DOHH2 (cell line): Measurements from ENCODE around the gene IVL.

Experiments
- H3F3A ChIP-seq: fragments of 200-600 bp; sonication (generic), shearing (Covaris generic); 2 replicates; pipeline ENCODE4 v1.6.0; 2016; ENCODE audit warnings: antibody characterized with exemption, mild to moderate bottlenecking; ENCODE audit not compliant: control insufficient read depth, insufficient read depth
- H3K27ac ChIP-seq: fragments of 200-600 bp; sonication (generic); 2 replicates; pipeline ENCODE4 v1.5.1; 2014; ENCODE audit warnings: low read depth, mild to moderate bottlenecking, low read length, moderate library complexity
- H3K27me3 ChIP-seq: fragments of 200-600 bp; sonication (generic); 2 replicates; pipeline ENCODE4 v1.6.1; 2014; ENCODE audit warnings: mild to moderate bottlenecking, low read length, mixed read lengths; ENCODE audit not compliant: control insufficient read depth
- H3K36me3 ChIP-seq: fragments of 200-600 bp; sonication (generic); 2 replicates; pipeline ENCODE4 v1.6.1; 2014; ENCODE audit warnings: mild to moderate bottlenecking, low read length, moderate library complexity, mixed read lengths; ENCODE audit not compliant: control insufficient read depth
- H3K4me1 ChIP-seq: fragments of 200-600 bp; sonication (generic); 2 replicates; pipeline ENCODE4 v1.6.1; 2014; ENCODE audit warnings: mild to moderate bottlenecking, low read length, mixed read lengths; ENCODE audit not compliant: control insufficient read depth
- H3K4me2 ChIP-seq: fragments of 200-600 bp; sonication (generic); 2 replicates; pipeline ENCODE4 v1.6.0; 2014; ENCODE audit warnings: mild to moderate bottlenecking, low read length, moderate library complexity
- H3K4me3 ChIP-seq: fragments of 200-600 bp; sonication (generic); 2 replicates; pipeline ENCODE4 v1.5.1; 2014; ENCODE audit warnings: mild to moderate bottlenecking, low read length, mixed read lengths
- H3K79me2 ChIP-seq: fragments of 200-600 bp; sonication (generic); 2 replicates; pipeline ENCODE4 v1.6.1; 2014; ENCODE audit warnings: mild to moderate bottlenecking, low read length, mixed read lengths; ENCODE audit not compliant: control insufficient read depth
- H3K9me2 ChIP-seq: fragments of 200-600 bp; sonication (generic); replicated peaks from 2 replicates; pipeline ENCODE4 v1.6.1; 2014; ENCODE audit warnings: mild to moderate bottlenecking, low read length, mixed read lengths; ENCODE audit not compliant: control insufficient read depth
- H3K9me3 ChIP-seq: fragments of 200-600 bp; sonication (generic); 2 replicates; pipeline ENCODE4 v1.6.1; 2014; ENCODE audit warnings: antibody characterized with exemption, low read length, mixed read lengths; ENCODE audit not compliant: control insufficient read depth, insufficient read depth
- H4K20me1 ChIP-seq: fragments of 200-600 bp; sonication (generic); 2 replicates; pipeline ENCODE4 v1.6.0; 2014; ENCODE audit warnings: low read depth, mild to moderate bottlenecking, antibody characterized with exemption, low read length, moderate library complexity; ENCODE audit not compliant: control insufficient read depth, insufficient read depth
- CTCF ChIP-seq: fragments of 200-600 bp; sonication (generic); IDR thresholded peaks from one replicate; pipeline ENCODE4 v1.5.1; 2014; ENCODE audit warnings: antibody characterized with exemption, mild to moderate bottlenecking, low read depth, low read length; ENCODE audit not compliant: poor library complexity, severe bottlenecking
- EZH2phosphoT487 ChIP-seq: fragments of 200-600 bp; sonication (generic); IDR thresholded peaks from 2 replicates; pipeline ENCODE4 v1.6.1; 2017; ENCODE audit warnings: borderline replicate concordance, mild to moderate bottlenecking, antibody characterized with exemption, low read length, moderate library complexity, mixed read lengths

IVL gene

GRCh38 chr1:152876827-152877226, 31.5 kb upstream of the IVL start:
- Histone ChIP-seq H3K4me1 (peaks cover 2% of the 10 kb centered on the region; the same call in 1 of the 2 replicates), H3K4me2 (no peak overlapping the region), H3K9me3 (no peaks in the 10 kb centered on the region), H3K79me2 (no peaks in the 10 kb centered on the region), H3F3A (no peaks in the 10 kb centered on the region), H3K36me3 (no peaks in the 10 kb centered on the region), H3K27ac (no peak overlapping the region), H4K20me1 (no peaks in the 10 kb centered on the region), H3K27me3 (no peaks in the 10 kb centered on the region), H3K9me2 (no peaks in the 10 kb centered on the region), H3K4me3 (no peak overlapping the region)
- TF ChIP-seq CTCF, result no peak
- TF ChIP-seq EZH2phosphoT487, result no peak

- Histone ChIP-seq H3F3A (no peaks in the 10 kb centered on the region), H3K27ac (no peak within 1 kb of the TSS), H3K9me3 (no peaks in the 10 kb centered on the region), H3K4me1 (no peaks in the 10 kb centered on the region), H3K36me3 (no peaks in the 10 kb centered on the region), H3K27me3 (no peaks in the 10 kb centered on the region), H3K4me3 (no peak within 1 kb of the TSS), H3K79me2 (no peaks in the 10 kb centered on the region), H4K20me1 (no peaks in the 10 kb centered on the region), H3K9me2 (no peaks in the 10 kb centered on the region), H3K4me2 (no peak within 1 kb of the TSS)
- TF ChIP-seq CTCF (peak; percentile 64), EZH2phosphoT487 (no peak)
These were observed 30.3 kb upstream of the IVL start, which contains the start of gene SMCP for GRCh38 chr1:152878042-152878441. Gene SMCP, plus strand, starts transcription at chr1:152878322. Its CDS starts 6,101 bp downstream, at chr1:152884423.

- Histone ChIP-seq H4K20me1 (no peaks in the 10 kb centered on the region), H3K4me1 (no peaks in the 10 kb centered on the region), H3K79me2 (no peaks in the 10 kb centered on the region), H3K4me2 (no peak overlapping the region), H3K27ac (no peak overlapping the region), H3K9me3 (no peaks in the 10 kb centered on the region), H3K36me3 (no peaks in the 10 kb centered on the region), H3K9me2 (no peaks in the 10 kb centered on the region), H3F3A (no peaks in the 10 kb centered on the region), H3K27me3 (no peaks in the 10 kb centered on the region), H3K4me3 (no peak overlapping the region)
- TF ChIP-seq EZH2phosphoT487 (no peak), CTCF (no peak)
These were observed 28.7 kb upstream of the IVL start for GRCh38 chr1:152879559-152880198.
